ENCODE data around the gene DYTN. TPM values are rescaled to one million over a fixed set of nuclear protein-coding genes. Genes with fewer than 3 reads are reported as not detected.

DYTN gene
- total and polyA plus RNA-seq, 4 donors, result not detected

DNA sequence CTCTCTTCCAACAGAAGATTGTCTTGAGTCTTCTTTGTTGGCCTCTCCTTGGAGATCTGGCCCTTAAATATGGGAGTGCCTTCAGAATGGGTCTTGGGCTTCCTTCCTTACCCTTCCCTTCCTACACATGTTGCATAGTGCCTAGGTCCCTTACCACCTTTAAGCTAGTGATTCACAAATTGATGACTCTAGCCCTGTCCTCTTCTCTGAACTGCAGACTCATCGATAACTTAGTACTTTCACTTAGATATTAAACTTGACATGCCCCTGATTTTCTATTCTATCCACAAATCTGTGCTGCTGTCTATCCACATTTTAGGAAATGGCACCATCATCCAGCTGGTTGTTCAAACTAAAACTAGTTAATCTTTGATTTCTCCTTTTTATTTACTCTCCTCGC, 9.1 kb upstream of the DYTN start:
- Histone ChIP-seq H3K36me3 (ENCODE audit: control insufficient read depth in 4 of 4, insufficient read depth in 3 of 4, low read depth in 1 of 4, low read length in 3 of 4) (no peaks in the 10 kb centered on the region), H3K9me3 (ENCODE audit: control insufficient read depth in 4 of 4, low read length in 3 of 4) (no peaks in the 10 kb centered on the region), H3K4me3 (ENCODE audit: low read depth in 1 of 3, low read length in 3 of 3) (no peak overlapping the region), H3K27me3 (ENCODE audit: control insufficient read depth in 4 of 4, insufficient read depth in 4 of 4, low read length in 3 of 4) (peaks cover 0 to 4% (median 2%) of the 10 kb centered on the region in 4 donors), H3K4me1 (ENCODE audit: control insufficient read depth in 4 of 4, insufficient read depth in 4 of 4, low read length in 3 of 4) (no peaks in the 10 kb centered on the region), H3K9ac (ENCODE audit: low read depth in 1 of 2, low read length in 2 of 2) (no peak overlapping the region), H3K27ac (ENCODE audit: low read depth in 1 of 2, low read length in 2 of 2) (no peak overlapping the region)
- DNase-seq (ENCODE audit: low spot score), result no peak
- TF ChIP-seq RXRA (IDR thresholded peaks at IDR 0.05), result no peak
- no peak for TF ChIP-seq FOXA2 (IDR thresholded peaks at IDR 0.05)
- no peak for TF ChIP-seq TAF1 (conservative IDR thresholded peaks at IDR 0.05)
- TF ChIP-seq NR2F2 (IDR thresholded peaks at IDR 0.05), result no peak
- TF ChIP-seq JUND (IDR thresholded peaks at IDR 0.05), result no peak
- TF ChIP-seq REST (IDR thresholded peaks at IDR 0.05), result no peak
- TF ChIP-seq RAD21 (IDR thresholded peaks at IDR 0.05), result no peak
- TF ChIP-seq HNF4A (conservative IDR thresholded peaks at IDR 0.05), result no peak
- TF ChIP-seq EGR1 (IDR thresholded peaks at IDR 0.05; ENCODE audit: low read depth in 2 of 2), result no peak
- TF ChIP-seq FOXA1 (IDR thresholded peaks at IDR 0.05), result no peak
- TF ChIP-seq HNF4G (IDR thresholded peaks at IDR 0.05), result no peak
- no peak for TF ChIP-seq GABPA (IDR thresholded peaks at IDR 0.05 in 1 of 2, conservative IDR thresholded peaks at IDR 0.05 in 1 of 2)
- TF ChIP-seq MAX (IDR thresholded peaks at IDR 0.05), result no peak
- no peak for TF ChIP-seq YY1 (IDR thresholded peaks at IDR 0.05)
- TF ChIP-seq SP1 (IDR thresholded peaks at IDR 0.05), result no peak
- no peak for TF ChIP-seq ATF3 (IDR thresholded peaks at IDR 0.05)
- no peak for TF ChIP-seq ZBTB33 (IDR thresholded peaks at IDR 0.05)
- TF ChIP-seq, protein P1, sequence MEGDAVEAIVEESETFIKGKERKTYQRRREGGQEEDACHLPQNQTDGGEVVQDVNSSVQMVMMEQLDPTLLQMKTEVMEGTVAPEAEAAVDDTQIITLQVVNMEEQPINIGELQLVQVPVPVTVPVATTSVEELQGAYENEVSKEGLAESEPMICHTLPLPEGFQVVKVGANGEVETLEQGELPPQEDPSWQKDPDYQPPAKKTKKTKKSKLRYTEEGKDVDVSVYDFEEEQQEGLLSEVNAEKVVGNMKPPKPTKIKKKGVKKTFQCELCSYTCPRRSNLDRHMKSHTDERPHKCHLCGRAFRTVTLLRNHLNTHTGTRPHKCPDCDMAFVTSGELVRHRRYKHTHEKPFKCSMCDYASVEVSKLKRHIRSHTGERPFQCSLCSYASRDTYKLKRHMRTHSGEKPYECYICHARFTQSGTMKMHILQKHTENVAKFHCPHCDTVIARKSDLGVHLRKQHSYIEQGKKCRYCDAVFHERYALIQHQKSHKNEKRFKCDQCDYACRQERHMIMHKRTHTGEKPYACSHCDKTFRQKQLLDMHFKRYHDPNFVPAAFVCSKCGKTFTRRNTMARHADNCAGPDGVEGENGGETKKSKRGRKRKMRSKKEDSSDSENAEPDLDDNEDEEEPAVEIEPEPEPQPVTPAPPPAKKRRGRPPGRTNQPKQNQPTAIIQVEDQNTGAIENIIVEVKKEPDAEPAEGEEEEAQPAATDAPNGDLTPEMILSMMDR (IDR thresholded peaks at IDR 0.05; ENCODE audit: low read depth, low read length, missing input control), result no peak
- 85% methylated on average over 2 of the region's 2 CpGs for WGBS

All from liver (tissue), 9 donors.